Measurements from ENCODE around the gene FBXL2.
A peak's percentile ranks its signal among the peaks of the same experiment; 100 is the strongest.
"Not testable (repeated sequence)": the region's sequence is repeated elsewhere in the genome, so short reads cannot be mapped to it uniquely, and the experiment has no call there.

Gene FBXL2

DNA sequence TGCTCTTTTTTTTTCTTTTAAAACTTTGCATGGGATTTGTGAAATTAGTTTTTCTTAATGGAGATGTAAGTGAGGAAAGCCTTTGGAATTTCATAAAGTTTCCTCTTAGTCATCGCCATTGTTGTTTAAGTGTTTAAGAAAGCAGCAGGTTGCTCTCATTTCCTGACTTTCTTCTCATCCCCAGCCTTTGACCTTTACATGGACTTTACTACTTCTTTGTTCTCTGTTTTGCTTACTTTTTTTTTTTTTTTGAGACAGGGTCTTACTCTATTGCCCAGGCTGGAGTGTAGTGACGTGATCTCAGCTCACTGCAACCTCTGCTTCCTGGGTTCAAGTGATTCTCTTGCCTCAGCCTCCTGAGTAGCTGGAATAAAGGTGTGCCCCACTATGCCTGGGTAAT is 38.6 kb downstream of the FBXL2 start:
- no peak for DNase-seq (ENCODE audit: low read depth in 2 of 2)

DNA sequence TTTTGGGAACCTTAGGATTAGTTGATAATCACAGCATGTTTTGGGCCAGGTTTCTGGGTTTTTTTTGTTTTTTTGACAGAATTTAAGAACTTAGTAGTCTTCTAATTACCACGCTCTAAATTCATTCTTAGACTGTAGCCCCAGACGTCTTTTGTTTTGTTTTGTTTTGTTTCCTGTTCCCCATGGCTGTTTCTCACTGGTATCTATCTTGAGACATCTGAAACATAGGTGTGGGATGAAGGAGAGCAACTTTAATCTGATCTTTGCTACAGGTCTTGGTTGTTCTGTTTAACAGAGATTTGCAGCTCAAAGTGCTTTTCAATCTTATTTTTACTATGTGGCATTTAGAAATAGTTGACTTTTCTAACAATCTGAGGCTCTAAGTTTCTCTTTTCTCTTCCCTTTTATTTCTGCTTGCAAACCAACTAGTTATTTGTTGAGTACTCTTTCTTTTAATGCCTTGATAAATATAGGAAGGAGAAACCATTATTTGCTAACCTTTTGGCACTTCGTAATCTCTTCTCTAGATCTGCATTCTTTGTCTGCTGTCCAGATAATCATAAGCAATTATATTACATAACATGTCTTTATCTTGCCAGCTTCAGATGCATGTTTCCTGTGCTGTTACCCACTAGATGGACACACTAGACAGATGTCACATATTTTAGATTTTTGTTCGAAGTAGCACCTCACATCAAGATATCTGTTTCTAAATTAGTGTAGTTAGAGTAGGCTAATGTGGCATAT is 40.9 kb downstream of the FBXL2 start:
- no peak for DNase-seq (ENCODE audit: low read depth in 2 of 2)

- DNase-seq (ENCODE audit: low read depth in 2 of 2): no peak
These were observed 41.6 kb downstream of the FBXL2 start for GRCh38 chr3:33318710-33319380.

DNA sequence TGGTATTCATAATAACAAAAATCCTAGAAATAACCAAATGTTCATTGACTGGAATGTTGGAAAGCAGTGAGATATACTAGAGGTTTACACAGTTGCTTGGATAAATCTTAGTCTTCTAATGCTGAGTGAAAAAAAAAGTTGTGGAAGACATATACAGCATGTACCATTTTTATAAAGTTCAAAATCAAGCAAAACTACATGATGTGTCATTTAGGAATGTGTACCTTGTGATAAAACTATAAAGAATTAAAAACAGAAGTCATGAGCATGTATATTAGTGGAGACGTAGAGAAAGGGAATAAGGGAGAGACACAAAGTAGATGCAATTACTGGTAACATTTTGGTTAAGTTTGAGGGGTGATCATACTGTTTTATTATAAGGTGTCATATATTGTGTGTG is 45.2 kb downstream of the FBXL2 start:
- no peak for DNase-seq (ENCODE audit: low read depth in 2 of 2)

DNA sequence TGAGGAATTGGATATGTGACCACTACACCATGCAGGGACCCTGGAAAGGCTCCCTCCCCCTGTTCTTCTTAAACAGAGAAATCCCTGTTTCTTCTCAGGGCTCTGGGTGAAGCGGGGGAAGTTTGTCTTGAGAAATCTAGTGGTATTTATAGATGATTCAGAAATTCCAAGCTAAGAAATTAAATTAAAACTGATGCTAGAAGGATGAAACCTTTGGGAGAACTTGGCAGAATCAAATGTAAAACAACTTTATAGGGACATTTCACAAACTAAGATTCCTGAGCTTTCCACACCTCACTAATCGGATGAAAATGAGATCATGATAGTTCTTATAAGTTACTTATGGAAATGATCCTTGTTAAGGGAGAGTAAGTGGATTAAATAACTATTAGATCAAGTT is 54.2 kb downstream of the FBXL2 start:
- no peak for DNase-seq (ENCODE audit: low read depth in 2 of 2)

DNA sequence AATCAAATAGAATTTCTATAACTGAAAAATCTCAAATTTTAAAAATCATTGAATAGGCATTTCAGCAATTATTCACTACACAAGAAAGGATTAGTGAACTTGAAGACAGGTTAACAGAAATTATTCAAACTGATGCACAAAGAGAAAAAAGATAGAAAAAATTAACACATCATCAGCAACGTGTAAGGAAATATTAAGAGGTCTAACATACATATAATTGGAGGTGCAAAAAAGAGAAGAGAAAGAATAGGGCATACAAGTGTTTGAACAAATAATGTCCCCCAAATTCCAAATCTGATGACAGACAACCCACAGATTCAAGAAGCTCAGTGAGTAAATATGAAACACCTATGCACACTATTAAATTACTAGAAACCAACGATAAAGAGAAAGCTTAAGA is 57.1 kb downstream of the FBXL2 start:
- DNase-seq (ENCODE audit: low read depth in 2 of 2): no peak

GRCh38 chr3:33338936-33339465 is 61.8 kb downstream of the FBXL2 start:
- DNase-seq (ENCODE audit: low read depth in 2 of 2): not testable (repeated sequence)

GRCh38 chr3:33339758-33340157 is 62.5 kb downstream of the FBXL2 start:
- DNase-seq (ENCODE audit: low read depth in 2 of 2): no peak

DNA sequence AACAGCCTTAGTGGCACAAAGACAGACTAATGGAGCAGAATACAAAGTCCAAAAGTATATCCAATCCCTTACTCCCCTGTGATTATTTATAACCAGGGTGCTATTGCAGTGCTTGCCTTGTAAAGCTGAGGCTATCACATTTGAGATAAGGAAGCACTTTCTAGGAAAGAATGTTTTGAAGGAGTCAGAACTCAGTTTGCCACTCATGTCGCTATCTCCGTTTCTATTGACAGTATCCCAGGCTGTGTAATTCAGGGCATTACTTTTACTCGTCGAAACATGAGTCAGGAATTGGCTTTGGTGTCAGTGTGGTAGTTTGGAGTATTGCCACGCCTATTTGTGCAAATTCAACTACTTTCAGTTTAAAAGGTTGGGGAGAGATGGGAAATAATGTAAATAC is 78.4 kb downstream of the FBXL2 start:
- DNase-seq (ENCODE audit: low read depth in 2 of 2): no peak

GRCh38 chr3:33358172-33358781 is 81.0 kb downstream of the FBXL2 start:
- DNase-seq (ENCODE audit: low read depth in 2 of 2): no peak

GRCh38 chr3:33360136-33360825 is 83.0 kb downstream of the FBXL2 start:
- no peak for DNase-seq (ENCODE audit: low read depth in 2 of 2)

- DNase-seq (ENCODE audit: low read depth in 2 of 2): no peak
These were observed 86.0 kb downstream of the FBXL2 start for GRCh38 chr3:33363113-33363800.

GRCh38 chr3:33364060-33364459 is 86.8 kb downstream of the FBXL2 start:
- DNase-seq (ENCODE audit: low read depth in 2 of 2): no peak

GRCh38 chr3:33364531-33365128 is 87.4 kb downstream of the FBXL2 start:
- DNase-seq (ENCODE audit: low read depth in 2 of 2): no peak

DNA sequence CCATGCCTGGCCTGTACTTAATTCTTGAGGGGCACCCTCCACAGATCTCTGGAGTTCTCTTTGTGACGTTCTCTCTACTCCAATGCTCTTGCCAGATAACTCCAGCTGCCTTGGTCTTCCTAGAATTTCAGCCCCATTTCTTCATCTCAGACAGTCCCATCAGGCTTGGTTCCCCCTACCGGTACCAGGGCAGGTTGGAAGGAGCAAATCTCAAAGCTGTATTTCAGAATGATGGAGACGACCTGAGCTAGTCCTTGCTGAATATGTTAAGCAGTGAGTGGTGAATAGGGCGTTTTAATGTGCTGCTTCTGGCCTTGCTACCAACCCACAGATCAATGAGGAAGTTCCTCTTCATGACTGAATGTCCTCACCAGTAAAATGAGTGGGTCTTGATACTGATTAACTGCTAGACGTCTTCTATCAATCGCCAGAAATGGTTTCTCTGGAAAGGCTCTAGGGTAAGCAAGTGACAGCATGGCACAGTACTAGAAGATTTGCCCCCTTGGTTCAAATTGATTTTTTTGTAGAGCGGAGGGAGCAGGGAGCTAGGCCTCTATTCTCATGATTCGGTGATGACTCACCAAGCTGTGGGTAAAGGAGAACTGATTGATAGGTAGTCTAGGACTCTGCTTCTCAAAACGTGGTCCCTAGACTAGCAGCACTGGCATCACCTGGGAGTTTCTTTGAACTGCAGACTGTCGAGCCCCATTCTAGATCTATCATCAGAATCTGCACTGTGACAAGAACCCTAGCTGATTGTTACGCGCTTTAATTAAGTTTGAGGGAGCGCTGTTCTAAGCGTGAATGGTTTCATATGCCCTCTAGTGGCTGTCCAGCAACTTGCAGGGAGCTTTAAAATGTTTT is 95.2 kb downstream of the FBXL2 start:
- peak in 1 of 2 donors; percentile 20 for DNase-seq (ENCODE audit: low read depth in 2 of 2)

GRCh38 chr3:33373082-33373437 is 95.8 kb downstream of the FBXL2 start:
- DNase-seq (ENCODE audit: low read depth in 2 of 2): no peak

- no peak for DNase-seq (ENCODE audit: low read depth in 2 of 2)
These were observed 100.2 kb downstream of the FBXL2 start for GRCh38 chr3:33377489-33377888.

- no peak for DNase-seq (ENCODE audit: low read depth in 2 of 2)
These were observed 100.7 kb downstream of the FBXL2 start for GRCh38 chr3:33377931-33378330.

- no peak for DNase-seq (ENCODE audit: low read depth in 2 of 2)
These were observed 103.4 kb downstream of the FBXL2 start for GRCh38 chr3:33380653-33381052.

DNA sequence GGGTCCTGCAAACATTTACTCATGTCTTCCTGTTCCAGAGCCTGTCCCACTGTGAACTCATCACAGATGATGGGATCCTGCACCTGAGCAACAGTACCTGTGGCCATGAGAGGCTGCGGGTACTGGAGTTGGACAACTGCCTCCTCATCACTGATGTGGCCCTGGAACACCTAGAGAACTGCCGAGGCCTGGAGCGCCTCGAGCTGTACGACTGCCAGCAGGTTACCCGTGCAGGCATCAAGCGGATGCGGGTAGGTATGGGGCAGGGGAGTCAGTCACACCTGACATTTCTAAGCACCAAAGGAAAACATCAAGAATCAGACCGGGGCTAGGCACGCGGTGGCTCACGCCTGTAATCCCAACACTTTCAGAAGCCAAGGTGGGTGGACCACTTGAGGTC is 106.7 kb downstream of the FBXL2 start:
- DNase-seq (ENCODE audit: low read depth in 2 of 2): no peak
